AG09319 (cell line): ENCODE data around the gene MTFP1.
A peak's percentile ranks its signal among the peaks of the same experiment; 100 is the strongest.

Experiments used
- DNase-seq: peaks from one replicate; pipeline ENCODE4 v3.0.0-alpha.2; 2010; ENCODE audit warnings: low read depth; ENCODE audit errors: extremely low read depth
- CTCF ChIP-seq: IDR thresholded peaks from 2 replicates; pipeline ENCODE4 v1.5.1; 2011; ENCODE audit warnings: low read depth, mild to moderate bottlenecking, inconsistent platforms, low read length, moderate library complexity

Gene MTFP1

GRCh38 chr22:30386960-30387827, 38.4 kb upstream of the MTFP1 start, which contains the start of gene RNF215:
Gene RNF215, minus strand, starts transcription at chr22:30387411. Its CDS starts 98 bp downstream, at chr22:30387313.
- no peak for DNase-seq
- peak; percentile 70 for TF ChIP-seq CTCF

GRCh38 chr22:30390974-30391691, 34.4 kb upstream of the MTFP1 start:
- no peak for DNase-seq
- TF ChIP-seq CTCF: peak; percentile 63

- no peak for DNase-seq
- TF ChIP-seq CTCF: no peak
Measured at GRCh38 chr22:30392661-30393321, 32.8 kb upstream of the MTFP1 start.

- no peak for TF ChIP-seq CTCF
- no peak for DNase-seq
Measured at GRCh38 chr22:30393322-30393680, 32.3 kb upstream of the MTFP1 start.

GRCh38 chr22:30393885-30394284, 31.7 kb upstream of the MTFP1 start:
- no peak for TF ChIP-seq CTCF
- DNase-seq: no peak

- DNase-seq: no peak
- TF ChIP-seq CTCF: no peak
Measured at GRCh38 chr22:30396871-30397655, 28.5 kb upstream of the MTFP1 start, which contains the start of gene SEC14L2. Gene SEC14L2, plus strand, starts transcription at chr22:30397018. Its CDS starts 99 bp downstream, at chr22:30397117.
